Measurements from ENCODE around the gene TELO2.

DNA sequence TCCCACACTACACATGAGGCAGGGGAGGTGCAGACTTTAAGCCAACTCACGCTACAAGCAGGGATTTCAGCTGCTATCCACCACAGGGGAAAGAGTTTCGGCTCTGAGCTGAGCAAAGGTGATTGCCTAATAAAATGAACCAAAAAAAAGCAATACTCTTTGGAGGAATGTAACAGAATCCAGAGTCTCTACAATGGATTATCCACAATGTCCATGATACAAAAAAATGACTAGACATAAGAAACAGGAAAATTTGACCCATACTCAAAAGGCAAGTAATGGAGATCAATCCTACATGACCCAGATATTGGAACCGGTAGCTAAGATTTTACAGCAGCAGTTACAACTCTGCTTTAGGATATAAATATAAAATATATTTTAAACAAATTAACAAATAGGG lies 21.3 kb downstream of the TELO2 start:
- TF ChIP-seq, protein P1, sequence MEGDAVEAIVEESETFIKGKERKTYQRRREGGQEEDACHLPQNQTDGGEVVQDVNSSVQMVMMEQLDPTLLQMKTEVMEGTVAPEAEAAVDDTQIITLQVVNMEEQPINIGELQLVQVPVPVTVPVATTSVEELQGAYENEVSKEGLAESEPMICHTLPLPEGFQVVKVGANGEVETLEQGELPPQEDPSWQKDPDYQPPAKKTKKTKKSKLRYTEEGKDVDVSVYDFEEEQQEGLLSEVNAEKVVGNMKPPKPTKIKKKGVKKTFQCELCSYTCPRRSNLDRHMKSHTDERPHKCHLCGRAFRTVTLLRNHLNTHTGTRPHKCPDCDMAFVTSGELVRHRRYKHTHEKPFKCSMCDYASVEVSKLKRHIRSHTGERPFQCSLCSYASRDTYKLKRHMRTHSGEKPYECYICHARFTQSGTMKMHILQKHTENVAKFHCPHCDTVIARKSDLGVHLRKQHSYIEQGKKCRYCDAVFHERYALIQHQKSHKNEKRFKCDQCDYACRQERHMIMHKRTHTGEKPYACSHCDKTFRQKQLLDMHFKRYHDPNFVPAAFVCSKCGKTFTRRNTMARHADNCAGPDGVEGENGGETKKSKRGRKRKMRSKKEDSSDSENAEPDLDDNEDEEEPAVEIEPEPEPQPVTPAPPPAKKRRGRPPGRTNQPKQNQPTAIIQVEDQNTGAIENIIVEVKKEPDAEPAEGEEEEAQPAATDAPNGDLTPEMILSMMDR (IDR thresholded peaks at IDR 0.05) = no peak
- no peak for TF ChIP-seq POLR2A (IDR thresholded peaks at IDR 0.05)

Measured in lower leg skin (tissue), 3 donors.